Measurements from ENCODE around the gene ASB2. TPM values are rescaled to one million over a fixed set of nuclear protein-coding genes. Genes with fewer than 3 reads are reported as not detected.

Gene ASB2
- polyA plus RNA-seq, 10 donors = 13.0 to 33.7 (median 24.8) TPM

- no peak for DNase-seq
Observed at GRCh38 chr14:93930296-93930988, 45.9 kb downstream of the ASB2 start.

- DNase-seq = no peak
Observed at GRCh38 chr14:93929657-93930056, 46.7 kb downstream of the ASB2 start.

DNA sequence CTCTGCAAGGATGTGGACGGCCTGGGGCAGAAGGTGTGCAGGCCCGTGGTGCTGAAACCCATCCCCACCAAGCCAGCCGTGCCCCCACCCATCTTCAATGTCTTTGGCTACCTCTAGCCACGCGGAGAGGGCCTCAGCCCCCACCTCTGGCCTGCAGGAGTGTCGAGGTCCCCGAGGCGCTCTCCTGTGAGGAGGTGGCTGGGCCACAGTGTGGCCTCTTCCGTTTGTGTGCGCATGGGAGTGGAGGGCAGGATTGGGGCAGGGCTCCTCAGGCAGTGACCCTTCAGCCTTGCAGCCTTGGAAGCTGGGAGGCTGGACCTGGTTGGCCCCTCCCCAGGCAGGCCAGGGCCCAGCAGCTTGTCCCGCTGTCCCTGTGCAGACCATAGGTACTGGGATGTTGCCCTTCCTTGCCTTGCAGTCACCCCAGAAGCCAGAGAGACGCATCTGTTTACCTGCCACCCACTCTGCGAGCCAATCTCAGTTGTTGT, 47.3 kb downstream of the ASB2 start:
- no peak for DNase-seq

DNA sequence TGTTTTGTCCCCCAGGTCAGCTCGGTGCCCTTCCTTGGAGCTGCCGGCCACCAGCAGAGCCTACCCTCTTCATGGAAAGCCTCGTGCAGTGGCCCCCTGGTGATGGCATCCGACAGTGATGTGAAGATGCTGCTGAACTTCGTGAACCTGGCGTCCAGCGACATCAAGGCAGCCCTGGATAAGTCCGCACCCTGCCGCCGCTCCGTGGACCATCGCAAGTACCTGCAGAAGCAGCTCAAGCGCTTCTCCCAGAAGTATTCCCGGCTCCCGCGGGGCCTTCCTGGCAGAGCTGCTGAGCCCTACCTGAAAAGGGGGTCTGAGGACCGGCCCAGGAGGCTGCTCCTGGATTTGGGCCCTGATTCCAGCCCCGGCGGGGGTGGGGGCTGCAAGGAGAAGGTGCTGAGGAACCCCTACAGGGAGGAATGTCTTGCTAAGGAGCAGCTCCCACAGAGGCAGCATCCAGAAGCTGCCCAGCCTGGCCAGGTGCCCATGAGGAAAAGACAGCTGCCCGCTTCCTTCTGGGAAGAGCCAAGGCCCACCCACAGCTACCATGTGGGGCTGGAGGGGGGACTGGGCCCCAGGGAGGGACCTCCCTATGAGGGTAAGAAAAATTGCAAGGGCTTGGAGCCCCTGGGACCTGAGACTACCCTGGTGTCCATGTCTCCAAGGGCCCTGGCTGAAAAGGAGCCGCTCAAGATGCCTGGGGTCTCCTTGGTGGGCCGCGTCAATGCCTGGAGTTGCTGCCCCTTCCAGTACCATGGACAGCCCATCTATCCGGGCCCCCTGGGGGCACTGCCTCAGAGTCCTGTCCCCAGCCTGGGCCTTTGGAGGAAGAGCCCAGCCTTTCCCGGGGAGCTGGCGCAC, 48.0 kb downstream of the ASB2 start:
- no peak for DNase-seq

DNA sequence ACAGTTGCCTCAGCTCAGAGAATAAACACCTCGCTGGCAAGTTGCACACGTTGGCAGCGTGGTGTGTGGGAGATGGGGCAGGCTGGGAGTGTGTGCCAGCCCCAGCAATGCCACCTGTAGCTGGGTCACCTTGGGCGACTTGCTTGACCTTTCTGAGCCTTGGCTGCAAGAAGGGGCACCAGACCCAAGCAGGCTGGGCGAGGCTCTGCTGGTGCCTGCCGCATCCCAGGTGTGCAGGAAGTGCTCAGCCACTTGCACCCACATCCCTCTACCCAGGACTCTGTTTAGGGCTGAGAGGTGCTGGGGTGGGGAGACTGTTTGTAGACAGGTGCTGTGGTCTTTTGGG, 48.6 kb downstream of the ASB2 start:
- DNase-seq = no peak

GRCh38 chr14:93926873-93927799, 49.2 kb downstream of the ASB2 start, which contains the start of gene FAM181A:
FAM181A (plus strand) TSS chr14:93927344; CDS start chr14:93928286, 942 bp downstream.
- no peak for DNase-seq

DNA sequence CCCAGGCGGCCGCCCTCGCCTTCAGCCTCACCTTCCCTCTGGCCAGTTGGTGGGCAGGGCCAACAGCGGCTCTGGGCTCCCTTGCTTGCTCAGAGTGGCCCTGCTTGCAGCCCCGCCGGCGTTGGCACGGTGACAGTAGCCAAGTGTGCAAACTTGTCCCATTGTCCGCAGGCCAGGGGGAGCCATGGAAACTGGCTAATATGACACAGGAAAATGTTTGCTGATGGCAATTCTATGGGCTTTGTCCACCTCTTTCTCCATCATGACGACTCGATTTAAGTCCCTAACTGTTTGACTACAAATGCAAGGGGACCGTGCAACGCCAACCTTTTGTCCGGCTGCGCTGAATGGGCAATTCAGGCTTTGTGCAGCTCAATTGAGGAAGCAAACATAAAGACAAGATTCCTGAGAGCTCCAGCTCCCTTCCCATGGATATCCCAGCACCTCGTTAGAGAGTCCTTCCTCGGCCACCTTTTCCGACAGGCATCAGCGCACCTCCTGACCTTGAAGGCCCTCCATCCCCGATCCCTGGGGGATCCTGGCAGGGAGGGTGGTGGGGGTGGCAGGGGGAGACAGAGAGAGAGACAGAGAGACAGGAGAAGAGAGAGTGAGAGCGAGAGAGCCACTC, 50.0 kb downstream of the ASB2 start:
- DNase-seq = no peak

GRCh38 chr14:93925374-93925895, 50.9 kb downstream of the ASB2 start:
- DNase-seq = no peak

DNA sequence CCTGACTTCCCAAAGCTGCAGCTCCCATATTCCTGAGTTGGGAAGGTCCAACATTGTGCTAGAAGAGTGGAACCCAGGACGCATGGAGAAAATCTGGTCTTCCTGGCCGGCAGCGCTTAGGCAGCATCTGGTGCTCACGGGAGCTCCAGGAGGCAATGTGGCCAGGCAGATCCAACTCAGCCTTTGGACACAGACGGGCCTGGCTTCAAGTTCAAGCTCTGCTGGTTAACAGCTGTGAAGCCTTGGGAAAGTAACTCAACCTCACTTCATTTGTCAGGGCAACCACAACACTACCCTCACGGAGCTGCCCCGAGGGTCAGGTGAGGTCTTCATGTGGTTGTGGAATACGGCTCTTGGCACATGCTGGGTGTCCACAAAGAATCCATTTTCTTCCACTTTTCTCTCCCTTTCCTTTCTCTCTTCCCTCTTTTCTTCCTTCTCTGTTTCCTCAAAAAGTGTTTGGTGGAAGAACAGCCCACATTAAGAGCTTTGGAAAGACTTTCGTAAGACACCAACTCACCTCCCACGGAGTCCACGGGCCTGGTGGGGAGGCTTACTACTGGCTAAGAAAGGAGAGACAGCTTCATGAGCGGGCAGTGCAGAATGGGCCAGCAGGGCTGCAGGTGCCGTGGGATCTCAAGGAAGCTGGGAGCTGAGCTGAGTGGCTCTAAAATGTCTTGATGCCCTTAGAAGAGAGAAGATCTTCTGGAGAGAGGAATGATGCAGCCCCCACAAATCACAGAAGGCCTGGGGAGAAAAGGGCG, 51.6 kb downstream of the ASB2 start:
- DNase-seq = no peak

DNA sequence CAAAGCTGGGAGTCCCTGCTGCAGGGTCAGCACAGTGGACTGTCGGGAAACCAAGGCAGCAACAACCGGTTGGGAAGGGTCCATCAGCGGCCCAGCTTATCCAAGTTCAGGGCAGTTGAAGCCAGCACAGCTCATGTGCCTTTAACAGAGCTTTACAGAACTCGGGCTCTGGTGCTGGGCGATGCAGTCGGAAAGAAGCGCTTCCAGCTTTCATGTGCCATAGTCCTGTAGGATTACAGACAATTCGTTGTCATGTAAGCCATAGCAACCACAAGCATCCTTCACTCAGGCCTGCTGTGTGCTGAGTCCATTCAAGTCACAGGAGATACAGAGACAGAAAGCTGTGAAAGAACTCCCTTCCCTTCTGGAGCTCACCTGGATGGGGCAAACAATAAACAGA, 52.7 kb downstream of the ASB2 start:
- DNase-seq = no peak

- no peak for DNase-seq
Observed at GRCh38 chr14:93921001-93921806, 55.2 kb downstream of the ASB2 start.

DNA sequence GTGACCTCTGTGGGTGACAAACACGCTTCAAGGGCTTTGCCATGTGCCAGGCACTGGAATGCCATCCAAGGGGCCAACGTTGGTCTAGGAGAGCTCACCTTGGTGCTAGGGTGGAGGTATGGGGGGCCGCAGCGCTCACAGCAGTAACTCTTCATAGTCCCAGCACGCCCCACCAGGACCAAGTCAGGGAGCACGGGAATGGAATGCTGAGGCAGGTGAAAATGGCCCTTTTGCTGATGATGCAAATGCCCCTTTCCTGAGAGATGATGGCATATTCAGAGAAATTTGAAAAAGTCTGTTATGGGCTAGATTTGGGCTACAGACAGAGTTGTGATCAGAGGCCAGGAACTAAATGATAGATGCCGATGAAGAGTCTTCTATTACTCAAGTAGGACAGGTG, 59.2 kb downstream of the ASB2 start:
- DNase-seq = no peak

DNA sequence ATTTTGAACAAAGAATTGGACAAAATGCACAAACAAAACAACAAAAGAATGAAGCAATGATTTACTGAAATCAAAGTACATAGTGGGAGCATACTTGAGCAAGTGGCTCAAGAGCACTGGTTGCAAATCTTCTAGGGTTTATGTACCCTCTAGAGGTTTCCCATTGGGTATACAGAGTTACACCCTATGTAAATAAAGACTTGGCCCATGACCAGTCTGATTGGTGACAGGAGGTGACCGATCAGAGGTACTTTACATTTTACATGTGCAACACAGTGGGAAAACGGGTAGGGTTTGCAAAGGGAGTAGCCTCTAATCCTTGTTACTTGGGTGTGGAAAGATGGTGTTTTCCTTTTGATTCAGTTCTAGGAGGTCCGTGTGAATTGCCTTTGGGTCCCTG, 59.9 kb downstream of the ASB2 start:
- DNase-seq = no peak

DNA sequence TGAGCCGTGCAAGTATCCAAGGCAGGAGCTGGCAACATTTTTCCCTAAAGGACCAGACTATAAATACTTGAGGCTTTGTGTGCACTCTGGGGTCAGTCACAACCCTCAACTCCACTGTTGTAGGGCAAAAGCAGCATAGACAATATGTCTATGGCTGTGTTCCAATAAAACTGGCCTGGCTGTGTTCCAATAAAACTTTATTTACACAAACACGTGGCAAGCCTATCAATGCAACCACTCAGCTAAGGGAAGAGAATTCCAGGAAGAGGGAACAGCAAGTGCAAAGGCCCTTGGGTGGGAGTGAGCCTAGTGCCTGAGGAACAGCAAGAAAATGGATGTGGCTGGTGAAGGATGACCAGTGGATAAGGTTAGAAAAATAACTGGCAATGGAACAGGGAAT, 60.6 kb downstream of the ASB2 start:
- DNase-seq = no peak

GRCh38 chr14:93915070-93915705, 61.2 kb downstream of the ASB2 start:
- DNase-seq = no peak

DNA sequence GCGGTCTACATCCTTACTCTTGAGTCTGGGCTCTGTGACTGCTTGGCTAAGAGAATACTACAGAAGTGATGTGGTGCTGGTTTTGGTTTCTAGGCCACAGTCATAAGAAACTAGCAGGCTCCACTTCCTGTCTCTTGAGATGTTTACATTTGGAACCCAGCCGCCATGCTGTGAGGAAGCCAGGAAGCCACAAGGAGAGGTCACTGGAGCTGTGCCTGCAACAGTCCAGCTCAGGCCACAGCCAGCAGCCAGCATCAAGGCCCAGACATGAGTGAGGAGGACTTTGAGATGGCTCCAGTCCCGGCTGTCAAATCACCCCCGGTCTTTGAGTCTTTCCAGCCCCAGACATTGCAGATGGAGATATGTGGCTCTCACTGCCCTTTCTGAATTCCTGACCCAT, 62.1 kb downstream of the ASB2 start:
- DNase-seq = no peak

DNA sequence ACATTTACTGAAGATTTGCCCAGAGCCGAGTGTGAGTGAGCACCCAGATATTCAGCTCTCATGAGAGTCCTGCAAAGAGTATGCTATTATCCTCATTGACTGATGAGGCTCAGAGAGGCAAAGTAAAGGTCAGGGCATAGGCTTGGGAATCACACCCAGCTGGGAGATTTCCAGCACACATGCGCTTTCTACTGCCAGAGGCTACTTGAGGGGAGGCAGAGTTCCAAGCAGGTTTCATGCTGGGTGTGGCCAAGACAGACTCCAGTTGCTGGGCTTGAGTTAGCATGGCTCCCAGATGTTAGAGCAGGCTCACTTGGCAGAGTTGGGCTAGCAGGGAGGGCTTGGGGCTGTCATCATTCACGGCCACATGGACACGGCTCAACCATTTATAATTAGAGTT, 63.6 kb downstream of the ASB2 start:
- DNase-seq = no peak

- DNase-seq = no peak
Observed at GRCh38 chr14:93911975-93912615, 64.3 kb downstream of the ASB2 start.
